Subcutaneous adipose tissue (tissue), 4 donors: ENCODE results near the gene TCTA. TPM values are rescaled to one million over a fixed set of nuclear protein-coding genes. Genes with fewer than 3 reads are reported as not detected.

Experiments used
- total RNA-seq, 4 donors: library from RNA; depleted of rRNA; stranded (reverse); fragments of >200 nt; gene quantifications; one replicate each; pipeline ENCODE4 v1.1.0, GENCODE V29; 2016
- TF ChIP-seq, protein P1 (sequence below): fragments of 450-650 bp; IDR thresholded peaks from one replicate; pipeline ENCODE4 v1.5.1; 2016; ENCODE audit warnings: low read depth, mild to moderate bottlenecking, control low read depth, antibody characterized with exemption, moderate library complexity

The TCTA gene
- total RNA-seq, 4 donors from 2014 or later, result 18.1 to 25.8 (median 18.1) TPM

DNA sequence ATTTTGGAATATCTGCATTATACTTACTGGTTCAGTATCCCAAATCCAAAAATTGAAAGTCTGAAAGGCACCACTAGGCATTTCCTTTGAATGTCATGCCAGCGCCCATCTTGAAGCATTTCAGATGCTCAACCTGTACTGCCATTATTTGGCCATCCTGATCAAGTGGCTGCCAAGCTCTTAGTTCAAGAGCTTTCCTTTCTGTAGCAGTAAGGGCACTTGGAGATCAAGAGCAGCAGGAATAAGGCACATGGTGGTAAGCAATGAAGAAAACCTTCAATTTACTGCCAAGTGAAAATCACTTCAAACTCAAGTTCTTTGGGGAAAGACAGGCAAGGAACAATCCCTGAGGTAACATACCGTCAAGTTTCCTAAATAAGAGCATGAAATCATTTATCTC, 10.5 kb upstream of the TCTA start:
- TF ChIP-seq, protein P1, sequence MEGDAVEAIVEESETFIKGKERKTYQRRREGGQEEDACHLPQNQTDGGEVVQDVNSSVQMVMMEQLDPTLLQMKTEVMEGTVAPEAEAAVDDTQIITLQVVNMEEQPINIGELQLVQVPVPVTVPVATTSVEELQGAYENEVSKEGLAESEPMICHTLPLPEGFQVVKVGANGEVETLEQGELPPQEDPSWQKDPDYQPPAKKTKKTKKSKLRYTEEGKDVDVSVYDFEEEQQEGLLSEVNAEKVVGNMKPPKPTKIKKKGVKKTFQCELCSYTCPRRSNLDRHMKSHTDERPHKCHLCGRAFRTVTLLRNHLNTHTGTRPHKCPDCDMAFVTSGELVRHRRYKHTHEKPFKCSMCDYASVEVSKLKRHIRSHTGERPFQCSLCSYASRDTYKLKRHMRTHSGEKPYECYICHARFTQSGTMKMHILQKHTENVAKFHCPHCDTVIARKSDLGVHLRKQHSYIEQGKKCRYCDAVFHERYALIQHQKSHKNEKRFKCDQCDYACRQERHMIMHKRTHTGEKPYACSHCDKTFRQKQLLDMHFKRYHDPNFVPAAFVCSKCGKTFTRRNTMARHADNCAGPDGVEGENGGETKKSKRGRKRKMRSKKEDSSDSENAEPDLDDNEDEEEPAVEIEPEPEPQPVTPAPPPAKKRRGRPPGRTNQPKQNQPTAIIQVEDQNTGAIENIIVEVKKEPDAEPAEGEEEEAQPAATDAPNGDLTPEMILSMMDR, result no peak

DNA sequence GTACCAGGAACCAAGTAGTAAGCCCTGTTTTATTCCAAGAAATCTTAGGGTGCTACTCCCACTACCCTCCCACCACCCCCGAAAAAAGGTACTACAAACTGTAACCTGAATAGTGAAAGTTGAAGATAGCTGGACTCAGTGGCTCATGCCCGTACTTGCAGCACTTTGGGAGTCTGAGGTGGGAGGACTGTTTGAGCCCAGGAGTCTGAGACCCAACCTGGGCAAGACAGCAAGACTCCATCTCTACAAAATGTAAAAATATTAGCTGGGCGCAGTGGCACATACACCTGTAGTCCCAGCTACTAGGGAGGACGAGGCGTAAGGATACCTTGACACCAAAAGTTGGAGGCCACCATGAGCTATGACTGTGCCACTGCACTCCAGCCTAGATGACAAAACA, 8.3 kb upstream of the TCTA start:
- TF ChIP-seq, protein P1, result no peak

DNA sequence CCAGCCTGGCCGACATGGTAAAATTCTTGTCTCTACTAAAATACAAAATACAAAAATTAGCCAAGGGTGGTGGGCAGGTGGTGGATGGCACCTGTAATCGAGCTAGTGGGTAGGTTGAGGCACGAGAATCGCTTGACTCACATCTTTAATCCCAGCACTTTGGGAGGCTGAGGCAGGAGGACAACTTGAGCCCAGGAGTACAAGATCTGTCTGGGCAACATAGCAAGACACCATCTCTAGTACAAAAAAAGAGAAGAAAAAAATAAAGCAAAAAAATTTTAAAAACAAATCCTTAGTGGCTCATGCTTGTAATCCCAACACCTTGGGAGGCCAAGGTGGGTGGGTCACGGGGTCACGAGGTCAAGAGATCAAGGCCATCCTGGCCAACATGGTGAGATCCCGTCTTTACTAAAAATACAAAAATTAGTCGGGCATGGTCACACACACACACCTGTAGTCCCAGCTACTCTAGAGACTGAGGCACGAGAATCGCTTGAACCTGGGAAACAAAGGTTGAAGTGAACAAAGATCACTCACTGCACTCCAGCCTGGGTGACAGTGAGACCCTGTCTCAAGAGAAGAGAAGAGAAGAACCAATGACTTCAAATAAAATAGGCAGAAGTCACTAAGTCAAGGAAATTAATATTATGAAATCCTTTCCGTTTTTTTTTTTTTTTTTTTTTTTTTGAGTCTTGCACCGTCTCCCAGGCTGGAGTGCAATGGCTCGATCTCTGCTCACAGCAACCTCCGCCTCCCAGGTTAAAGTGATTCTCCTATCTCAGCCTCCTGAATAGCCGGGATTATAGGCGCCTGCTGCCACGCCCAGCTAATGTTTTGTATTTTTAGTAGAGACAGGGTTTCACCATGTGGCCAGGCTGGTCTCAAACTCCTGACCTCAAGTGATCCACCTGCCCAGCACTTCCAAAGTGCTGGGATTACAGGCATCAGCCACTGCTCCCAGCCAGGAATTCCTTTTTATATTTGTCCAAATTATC, 5.4 kb upstream of the TCTA start:
- TF ChIP-seq, protein P1, result no peak

DNA sequence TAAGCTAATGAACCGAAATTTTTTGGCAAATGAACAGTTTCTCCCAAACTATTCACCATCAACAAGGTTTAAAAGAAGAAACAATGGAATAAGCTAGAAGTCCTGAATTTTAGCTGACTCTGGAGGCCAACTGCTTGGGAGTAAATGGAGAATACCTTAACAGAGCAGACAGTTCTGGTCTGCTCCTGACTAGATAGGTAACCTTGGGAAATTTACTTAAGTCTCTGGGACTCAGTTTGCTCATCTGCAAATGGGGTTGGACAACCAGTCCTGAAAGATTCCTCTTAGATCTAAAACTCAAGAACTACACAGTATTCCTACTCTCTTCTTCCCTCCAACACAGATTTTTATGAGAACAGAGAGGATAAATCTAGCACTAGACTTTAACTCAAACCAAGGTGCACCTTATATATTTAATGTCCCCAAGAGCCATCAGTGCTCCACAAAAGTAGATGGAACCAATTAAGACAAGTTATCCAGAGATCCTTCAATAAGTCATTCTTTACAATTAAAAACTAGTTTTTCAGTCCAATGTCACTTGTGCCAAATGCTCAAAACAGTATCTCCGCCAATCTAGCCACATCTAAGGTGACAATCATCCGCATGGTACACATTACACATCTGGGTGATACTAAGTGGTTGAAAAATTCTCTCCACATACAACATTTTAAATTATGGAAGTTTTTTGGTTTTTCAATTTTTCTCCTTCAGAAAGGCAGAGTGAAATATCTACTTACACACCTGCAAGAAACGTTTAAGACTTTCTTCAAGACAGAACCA, 2.0 kb upstream of the TCTA start:
- TF ChIP-seq, protein P1, result no peak

DNA sequence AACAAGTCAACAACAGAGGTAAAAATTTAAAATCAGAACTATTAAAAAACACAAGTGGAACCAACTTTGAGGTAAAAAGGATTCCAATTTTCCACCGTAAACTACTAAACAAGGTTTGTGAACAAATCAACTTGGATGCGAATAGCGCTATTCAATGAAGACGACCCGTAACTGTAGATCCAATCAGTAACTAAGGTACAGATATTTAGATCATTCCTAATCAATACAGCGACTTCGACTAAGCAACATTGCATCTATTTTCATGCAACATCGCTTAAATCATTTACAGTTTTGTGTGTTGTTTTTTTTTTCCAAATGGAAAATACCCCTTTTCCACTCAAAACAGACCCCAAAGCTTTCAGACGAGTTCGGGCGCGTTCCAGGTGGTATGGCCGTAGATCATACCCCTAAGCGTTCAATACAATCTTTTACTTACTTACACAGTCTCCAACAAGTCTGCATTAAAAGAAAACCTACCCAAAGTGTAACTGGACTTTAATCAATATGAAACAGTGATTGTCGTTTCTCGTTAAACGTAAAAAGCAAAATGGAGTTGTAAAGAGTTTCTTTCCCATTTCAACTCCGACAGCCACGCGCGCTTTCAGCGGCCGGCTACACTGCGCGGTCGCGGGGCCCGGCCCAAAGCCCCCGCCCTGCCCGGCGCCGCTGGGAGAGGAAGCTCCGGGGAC, 1.2 kb upstream of the TCTA start:
- TF ChIP-seq, protein P1, result no peak

DNA sequence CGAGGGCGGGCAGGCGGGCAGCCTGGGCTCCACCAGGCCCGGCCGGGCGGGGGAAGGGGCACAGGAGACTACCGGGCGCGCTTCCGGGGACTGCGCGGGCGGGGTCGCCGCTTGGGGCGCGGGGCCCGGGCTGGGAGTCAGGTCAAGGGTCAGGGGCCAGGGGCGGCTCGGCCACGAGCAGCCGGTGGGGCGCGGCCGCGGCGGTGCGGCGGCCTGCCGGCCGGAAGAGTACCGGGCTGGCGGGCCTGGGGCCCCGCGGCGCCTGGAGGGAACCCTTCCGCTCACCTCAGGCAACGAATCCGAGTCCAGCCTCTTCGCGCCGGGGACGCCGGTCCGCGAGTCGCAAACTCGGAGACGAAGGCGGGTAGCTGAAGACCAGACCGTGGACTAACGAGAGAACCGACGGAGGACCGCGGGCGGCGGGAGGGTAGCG, 672 bp upstream of the TCTA start:
- TF ChIP-seq, protein P1, result no peak
